T-helper 1 cell treated with Interleukin-12 subunit alpha and Interleukin-12 subunit beta and Interleukin-4 antibody, amounts not matched to agents 30 ng/mL and 1 ng/mL, for 36 hours (primary cell): ENCODE results near the gene PLG. TPM values are rescaled to one million over a fixed set of nuclear protein-coding genes. Genes with fewer than 3 reads are reported as not detected.

Experiments
- total RNA-seq: library from RNA; stranded (reverse); gene quantifications from 2 replicates; pipeline ENCODE4 v1.2.3, GENCODE V29; 2022

Gene PLG
- total RNA-seq, 1 donor from 2014 or later, result 1.2 TPM

Other genes starting within 250 kb of the PLG start
- 0.02 TPM in 1 of 2 replicates, not detected in the other for gene LPA, start 38.0 kb upstream of the PLG start, total RNA-seq